Prostate gland (tissue), 2 donors: ENCODE data around the gene SLC22A4. TPM values are rescaled to one million over a fixed set of nuclear protein-coding genes. Genes with fewer than 3 reads are reported as not detected.

Experiments
- DNase-seq: peaks from one replicate; pipeline ENCODE4 v3.0.0-alpha.2; 2019; ENCODE audit warnings: low spot score
- H3K27ac ChIP-seq, 2 donors: fragments of 200-600 bp; sonication (generic); 2 replicates each; pipeline ENCODE4 v1.5.1; 2017 to 2019
- H3K27me3 ChIP-seq: fragments of 200-600 bp; sonication (generic); replicated peaks from 2 replicates; pipeline ENCODE4 v1.5.1; 2019; ENCODE audit not compliant: insufficient read depth
- H3K36me3 ChIP-seq, 2 donors: fragments of 200-600 bp; sonication (generic); 1 replicate in 1 of 2; 2 replicates in 1 of 2; pipeline versions ENCODE4 v1.5.1 to v1.8.1; 2017 to 2019
- H3K4me1 ChIP-seq: fragments of 200-600 bp; sonication (generic); replicated peaks from 2 replicates; pipeline ENCODE4 v1.5.1; 2019
- H3K4me3 ChIP-seq, 2 donors: fragments of 200-600 bp; sonication (generic); 2 replicates each; pipeline ENCODE4 v1.5.1; 2017 to 2019
- H3K9me3 ChIP-seq: fragments of 200-600 bp; sonication (generic); 2 replicates; pipeline ENCODE4 v1.5.1; 2017
- POLR2A ChIP-seq: fragments of 450-650 bp; IDR thresholded peaks from one replicate; pipeline ENCODE4 v1.6.1; 2016; ENCODE audit warnings: antibody characterized with exemption, mild to moderate bottlenecking
- POLR2AphosphoS5 ChIP-seq: sonication (generic); formaldehyde crosslinking; IDR thresholded peaks from one replicate; pipeline ENCODE4 v1.6.1; 2017; ENCODE audit warnings: antibody characterized with exemption
- WGBS: methylation state at CpG from one replicate; pipeline ENCODE4 v1.1.5; 2018; 5-methylcytosine and 5-hydroxymethylcytosine counted together
- intact Hi-C: fragments of 100-400 bp; cut with DNase I; formaldehyde crosslinking; loops from one replicate; pipeline ENCODE4 v1.14.2; 2022
- total RNA-seq, 2 donors: library from RNA; depleted of rRNA; stranded (reverse); fragments of >200 nt; gene quantifications; one replicate each; pipeline ENCODE4 v1.1.0, GENCODE V29; 2016
- TF ChIP-seq, protein P1 (sequence below), 4 experiments: fragments of 200-600 bp in 2 of 4; fragments of 450-650 bp in 2 of 4; sonication (generic) in 2 of 4; IDR thresholded peaks; 1 replicate in 3 of 4; 2 replicates in 1 of 4; pipeline ENCODE4 v1.5.1; 2016 to 2019; ENCODE audit warnings: antibody characterized with exemption in 4 of 4, mild to moderate bottlenecking in 2 of 4, moderate library complexity in 2 of 4

The SLC22A4 gene
- total RNA-seq, 2 donors from 2014 or later, result 5.5 to 8.2 TPM

DNA sequence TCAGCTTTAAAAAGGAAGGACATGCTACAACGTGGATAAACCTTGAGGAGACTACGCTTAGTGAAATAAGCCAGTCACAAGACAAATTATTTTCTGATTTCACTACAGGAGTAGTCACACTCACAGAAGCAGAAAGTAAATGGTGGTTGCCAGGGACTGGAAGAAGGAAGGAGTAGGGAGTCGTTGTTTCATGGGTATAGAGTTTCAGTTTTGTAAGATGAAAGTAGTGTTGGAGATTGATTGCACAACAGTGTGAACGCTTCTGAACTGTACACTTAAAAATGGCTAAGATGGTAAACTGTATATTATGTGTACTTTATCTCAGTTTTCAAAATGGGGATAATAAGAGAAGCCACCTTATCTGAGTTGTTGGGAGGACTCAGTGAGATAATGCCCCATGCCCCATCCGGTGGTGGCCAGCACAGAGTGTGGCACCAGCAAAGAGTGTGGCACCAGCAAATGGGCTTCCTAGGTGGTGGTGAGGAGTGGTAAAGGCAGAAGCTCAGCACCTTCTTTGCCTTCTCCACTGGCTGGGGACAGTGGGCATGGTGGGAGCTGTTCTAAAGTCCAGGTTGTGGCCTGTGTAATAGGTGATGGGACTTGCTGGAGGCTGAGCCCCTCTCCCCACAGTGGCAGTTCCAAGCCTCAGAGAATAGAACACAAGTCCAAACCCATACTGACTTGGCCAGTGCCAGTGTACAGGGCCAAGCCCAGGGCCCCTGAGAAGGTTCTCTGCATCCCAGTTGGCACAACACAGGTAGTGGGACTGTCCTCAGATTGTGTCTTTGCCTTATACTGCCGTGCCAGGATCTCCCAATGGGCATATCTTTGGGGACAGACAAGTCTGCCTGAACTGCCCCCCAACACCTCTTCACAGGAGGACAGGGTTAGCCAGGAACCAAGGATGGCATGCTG, 4.4 kb downstream of the SLC22A4 start:
- TF ChIP-seq POLR2AphosphoS5, result no peak
- TF ChIP-seq POLR2A, result no peak
- TF ChIP-seq, protein P1, sequence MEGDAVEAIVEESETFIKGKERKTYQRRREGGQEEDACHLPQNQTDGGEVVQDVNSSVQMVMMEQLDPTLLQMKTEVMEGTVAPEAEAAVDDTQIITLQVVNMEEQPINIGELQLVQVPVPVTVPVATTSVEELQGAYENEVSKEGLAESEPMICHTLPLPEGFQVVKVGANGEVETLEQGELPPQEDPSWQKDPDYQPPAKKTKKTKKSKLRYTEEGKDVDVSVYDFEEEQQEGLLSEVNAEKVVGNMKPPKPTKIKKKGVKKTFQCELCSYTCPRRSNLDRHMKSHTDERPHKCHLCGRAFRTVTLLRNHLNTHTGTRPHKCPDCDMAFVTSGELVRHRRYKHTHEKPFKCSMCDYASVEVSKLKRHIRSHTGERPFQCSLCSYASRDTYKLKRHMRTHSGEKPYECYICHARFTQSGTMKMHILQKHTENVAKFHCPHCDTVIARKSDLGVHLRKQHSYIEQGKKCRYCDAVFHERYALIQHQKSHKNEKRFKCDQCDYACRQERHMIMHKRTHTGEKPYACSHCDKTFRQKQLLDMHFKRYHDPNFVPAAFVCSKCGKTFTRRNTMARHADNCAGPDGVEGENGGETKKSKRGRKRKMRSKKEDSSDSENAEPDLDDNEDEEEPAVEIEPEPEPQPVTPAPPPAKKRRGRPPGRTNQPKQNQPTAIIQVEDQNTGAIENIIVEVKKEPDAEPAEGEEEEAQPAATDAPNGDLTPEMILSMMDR (IDR thresholded peaks at IDR 0.05), result no peak
- Histone ChIP-seq H3K4me1 (peaks cover 23% of the 10 kb centered on the region), H3K27ac (no peak overlapping the region), H3K9me3 (no peaks in the 10 kb centered on the region), H3K4me3 (no peak overlapping the region), H3K36me3 (no peaks in the 10 kb centered on the region), H3K27me3 (no peaks in the 10 kb centered on the region)
- WGBS, result 70% methylated on average over 6 of the region's 6 CpGs
- intact Hi-C loops, result loop anchor here (10.0 kb wide), 1 partner anchor 196 kb away; the partner anchor contains the start of gene IRF1
- DNase-seq, result no peak

DNA sequence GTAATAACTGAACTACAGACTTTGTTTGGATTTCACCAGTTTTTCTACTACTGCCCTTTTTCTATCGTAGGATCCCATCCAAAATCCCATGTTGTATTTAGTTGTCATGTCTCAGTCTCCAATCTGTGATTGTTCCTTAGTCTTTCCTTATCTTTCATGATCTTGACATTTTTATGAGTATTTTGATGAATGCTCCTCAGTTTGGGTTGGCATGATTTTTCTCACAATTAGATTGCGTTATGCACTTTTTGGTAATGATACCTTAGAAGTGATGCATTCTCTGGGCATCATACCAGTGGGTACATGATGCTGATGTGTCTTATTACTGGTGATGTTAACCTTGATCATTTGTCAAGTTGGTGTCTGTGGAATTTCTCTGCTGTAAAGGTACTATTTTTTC, 5.7 kb downstream of the SLC22A4 start:
- H3K9me3 ChIP-seq, result no peaks in the 10 kb centered on the region
- intact Hi-C loops, result loop anchor here (10.0 kb wide), 1 partner anchor 195 kb away; the partner anchor contains the start of gene IRF1
- H3K27ac ChIP-seq, result no peak overlapping the region
- H3K4me1 ChIP-seq, result peaks cover 21% of the 10 kb centered on the region
- H3K4me3 ChIP-seq, result no peak overlapping the region
- H3K36me3 ChIP-seq, result no peaks in the 10 kb centered on the region
- 28% methylated on average over 2 of the region's 2 CpGs for WGBS
- no peak for DNase-seq
- TF ChIP-seq, protein P1 (IDR thresholded peaks at IDR 0.05), result no peak
- TF ChIP-seq POLR2A, result no peak
- TF ChIP-seq POLR2AphosphoS5, result no peak
- no peaks in the 10 kb centered on the region for H3K27me3 ChIP-seq

DNA sequence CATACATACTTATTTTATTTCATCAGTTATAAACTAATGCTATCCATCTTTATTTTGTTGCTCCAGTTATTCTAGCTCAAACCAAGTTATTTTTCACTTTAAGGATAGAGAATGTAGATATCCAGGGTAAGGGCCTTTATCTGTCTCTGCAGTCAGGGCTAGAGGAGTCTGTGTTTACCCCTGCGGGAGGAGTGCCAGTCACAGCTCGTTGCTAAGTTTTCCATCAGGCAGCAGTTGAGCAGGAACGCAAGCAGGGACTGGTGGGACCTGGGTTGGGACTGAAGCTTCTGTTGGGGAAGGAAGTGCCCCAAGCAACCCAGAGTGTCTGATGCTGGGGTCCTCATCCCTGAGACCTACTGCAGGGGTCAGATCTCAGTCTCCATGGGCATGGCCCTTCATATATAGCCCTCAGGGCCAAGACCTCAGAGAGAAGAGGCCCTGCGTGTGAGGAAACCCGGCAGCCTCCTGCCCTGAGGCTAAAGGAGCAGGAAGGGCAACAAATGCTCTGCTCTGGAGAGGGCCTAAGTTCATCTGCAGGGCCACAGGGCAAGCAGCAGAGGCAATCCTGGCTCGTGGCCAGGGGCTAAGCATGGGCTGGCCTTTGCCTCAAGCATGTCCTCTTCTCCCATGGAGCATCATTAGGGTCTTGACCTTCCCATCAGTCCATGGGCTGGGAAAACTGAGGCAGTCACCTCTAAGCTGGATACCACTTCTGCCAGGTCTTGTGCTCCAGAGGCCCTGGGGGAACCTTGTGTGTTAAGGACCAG, 6.6 kb downstream of the SLC22A4 start:
- WGBS, result 66% methylated on average over 6 of the region's 6 CpGs
- H3K27ac ChIP-seq, result peak overlapping the region; percentile 59 to 79
- DNase-seq, result peak; percentile 51
- no peaks in the 10 kb centered on the region for H3K36me3 ChIP-seq
- H3K4me3 ChIP-seq, result no peak overlapping the region
- H3K9me3 ChIP-seq, result no peaks in the 10 kb centered on the region
- H3K27me3 ChIP-seq, result no peaks in the 10 kb centered on the region
- TF ChIP-seq POLR2A (no peak), POLR2AphosphoS5 (no peak)
- TF ChIP-seq, protein P1 (IDR thresholded peaks at IDR 0.05), result no peak
- intact Hi-C loops, result no loop called here
- peaks cover 20% of the 10 kb centered on the region for H3K4me1 ChIP-seq

DNA sequence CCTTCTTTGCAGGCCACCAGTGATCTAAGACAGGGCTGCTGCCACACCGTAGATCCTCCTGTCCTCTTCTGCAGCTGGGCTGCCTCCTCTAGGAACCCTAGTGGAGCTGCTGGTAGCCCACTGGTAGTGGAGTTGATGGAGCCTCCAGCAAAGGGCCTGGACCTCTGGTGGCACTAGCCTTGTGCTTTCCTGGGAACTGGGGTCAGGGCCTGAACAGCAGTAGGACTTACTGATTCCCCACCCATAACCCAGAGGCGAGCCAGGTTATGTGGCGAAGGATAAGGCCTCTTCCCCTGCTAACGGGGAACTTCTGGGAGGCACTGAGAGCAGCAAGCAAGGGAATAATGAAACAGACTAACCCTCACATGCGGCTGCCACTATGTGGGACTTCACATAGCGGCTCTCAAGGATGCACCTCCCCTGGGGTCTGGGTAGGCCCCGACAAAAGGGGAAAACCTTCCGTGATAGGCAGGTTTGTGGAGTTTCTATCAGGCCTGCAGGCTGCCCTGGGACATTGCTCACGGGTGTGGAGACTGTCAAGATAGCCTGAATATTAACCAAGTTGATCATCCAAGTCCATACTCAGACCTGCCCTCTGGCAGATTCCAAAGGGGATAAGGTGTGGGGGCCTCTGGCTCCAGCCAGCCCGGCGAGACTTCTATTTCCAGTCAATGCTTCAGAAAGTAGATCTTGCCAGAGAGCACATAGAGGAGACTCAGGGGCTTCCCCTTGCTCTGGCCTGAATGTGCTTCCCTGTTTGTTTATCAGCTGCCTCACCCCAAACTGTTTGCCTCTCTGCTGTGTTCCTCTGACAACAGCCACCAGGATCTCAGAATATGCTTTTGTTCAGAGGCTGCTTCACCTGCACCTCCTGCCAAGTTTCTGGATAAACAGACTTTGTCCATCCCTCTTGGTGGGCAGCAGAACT, 7.4 kb downstream of the SLC22A4 start:
- TF ChIP-seq, protein P1 (IDR thresholded peaks at IDR 0.05), result no peak
- TF ChIP-seq POLR2A, result no peak
- TF ChIP-seq POLR2AphosphoS5, result peak; percentile 72
- Histone ChIP-seq H3K27me3 (no peaks in the 10 kb centered on the region), H3K4me1 (peaks cover 20% of the 10 kb centered on the region), H3K36me3 (no peaks in the 10 kb centered on the region), H3K27ac (peak overlapping the region; percentile 59 to 79), H3K4me3 (no peak overlapping the region), H3K9me3 (no peaks in the 10 kb centered on the region)
- intact Hi-C loops, result no loop called here
- 77% methylated on average over 11 of the region's 11 CpGs for WGBS
- DNase-seq, result peak; percentile 80
